B cell (primary cell): ENCODE results near the gene OR1E1.

ENCODE experiments used
- CTCF ChIP-seq: fragments of 200-600 bp; IDR thresholded peaks from one replicate; pipeline ENCODE4 v1.8.0; 2022; ENCODE audit warnings: antibody characterized with exemption, mild to moderate bottlenecking
- EZH2 ChIP-seq: IDR thresholded peaks from 2 replicates; pipeline ENCODE4 v1.6.1; 2012; ENCODE audit warnings: borderline replicate concordance, low read depth, mild to moderate bottlenecking, moderate library complexity, low read length; ENCODE audit not compliant: insufficient read depth, poor library complexity, severe bottlenecking

GRCh38 chr17:3378321-3378720 lies 19.9 kb downstream of the OR1E1 start:
- no peak for TF ChIP-seq EZH2
- TF ChIP-seq CTCF: no peak
